ENCODE measurements around the gene ARMC9. TPM values are rescaled to one million over a fixed set of nuclear protein-coding genes. Genes with fewer than 3 reads are reported as not detected.

Gene ARMC9
- total RNA-seq, 2 experiments from 2014 or later = 0.50 to 0.55 TPM

GRCh38 chr2:231222318-231223000 is 24.0 kb downstream of the ARMC9 start:
- no peak overlapping the region for H3K4me3 Mint-ChIP-seq
- H3K4me1 Mint-ChIP-seq = no peaks in the 10 kb centered on the region
- ChIA-PET CTCF (no interaction called here), POLR2A (no interaction called here)
- no peaks in the 10 kb centered on the region for H3K9me3 Mint-ChIP-seq
- no peaks in the 10 kb centered on the region for H3K27me3 Mint-ChIP-seq
- no peaks in the 10 kb centered on the region for H3K36me3 Mint-ChIP-seq (ENCODE audit: low read depth)
- DNase-seq = no peak
- no peak overlapping the region for H3K27ac Mint-ChIP-seq

DNA sequence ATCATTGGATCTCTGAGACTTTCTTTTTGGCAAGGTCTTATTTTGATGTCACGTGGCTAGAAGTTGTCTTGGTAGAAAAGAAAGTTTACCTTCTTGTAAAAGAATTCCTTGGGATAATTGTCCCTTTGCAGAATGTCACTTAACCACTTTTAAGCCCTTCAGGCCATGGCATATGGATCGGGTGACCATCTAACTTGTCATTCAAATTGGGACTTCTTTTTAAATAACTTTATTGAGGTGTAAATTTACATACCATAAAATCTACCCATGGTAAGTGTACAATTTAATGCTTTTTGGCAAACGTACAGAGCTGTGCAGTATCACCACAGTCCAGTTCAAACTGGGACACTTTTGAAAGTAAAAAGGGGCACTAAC is 24.6 kb downstream of the ARMC9 start:
- no peak for DNase-seq
- no peaks in the 10 kb centered on the region for H3K36me3 Mint-ChIP-seq (ENCODE audit: low read depth)
- POLR2A ChIA-PET = no interaction called here
- no peaks in the 10 kb centered on the region for H3K9me3 Mint-ChIP-seq
- CTCF ChIA-PET = no interaction called here
- H3K27me3 Mint-ChIP-seq = no peaks in the 10 kb centered on the region
- H3K27ac Mint-ChIP-seq = no peak overlapping the region
- no peak overlapping the region for H3K4me3 Mint-ChIP-seq
- H3K4me1 Mint-ChIP-seq = no peaks in the 10 kb centered on the region

- Mint-ChIP-seq H3K27me3 (no peaks in the 10 kb centered on the region), H3K4me3 (no peak overlapping the region), H3K27ac (no peak overlapping the region), H3K9me3 (no peaks in the 10 kb centered on the region), H3K36me3 (ENCODE audit: low read depth) (no peaks in the 10 kb centered on the region), H3K4me1 (no peaks in the 10 kb centered on the region)
- ChIA-PET POLR2A (no interaction called here), CTCF (interaction anchor here (0.6 kb wide), 1 partner anchor 379 kb away, joined by 6 read pairs; no protein-coding TSS in a partner anchor)
- no peak for DNase-seq
Observed at GRCh38 chr2:231223458-231223976, 25.1 kb downstream of the ARMC9 start.

GRCh38 chr2:231227310-231228162 is 29.1 kb downstream of the ARMC9 start:
- Mint-ChIP-seq H3K27me3 (no peaks in the 10 kb centered on the region), H3K9me3 (no peaks in the 10 kb centered on the region), H3K4me3 (no peak overlapping the region), H3K27ac (no peak overlapping the region), H3K4me1 (no peaks in the 10 kb centered on the region), H3K36me3 (ENCODE audit: low read depth) (no peaks in the 10 kb centered on the region)
- CTCF ChIA-PET = interaction anchor here (0.6 to 3.2 kb wide), 17 partner anchors 11 to 237 kb away, joined by 3 to 33 read pairs (median 4); no protein-coding TSS in a partner anchor
- DNase-seq = peak; percentile 54
- POLR2A ChIA-PET = interaction anchor here (0.6 to 1.6 kb wide), 3 partner anchors 225 to 228 kb away, joined by 3 to 5 read pairs (median 4); no protein-coding TSS in a partner anchor

- POLR2A ChIA-PET = interaction anchor here (1.0 to 1.6 kb wide), 2 partner anchors 224 to 225 kb away, joined by 4 to 5 read pairs; no protein-coding TSS in a partner anchor
- Mint-ChIP-seq H3K4me1 (no peaks in the 10 kb centered on the region), H3K27ac (no peak overlapping the region), H3K4me3 (no peak overlapping the region), H3K27me3 (no peaks in the 10 kb centered on the region), H3K9me3 (no peaks in the 10 kb centered on the region), H3K36me3 (ENCODE audit: low read depth) (no peaks in the 10 kb centered on the region)
- CTCF ChIA-PET = interaction anchor here (1.1 to 3.2 kb wide), 10 partner anchors 11 to 224 kb away, joined by 3 to 33 read pairs (median 7); no protein-coding TSS in a partner anchor
- DNase-seq = no peak
Observed at GRCh38 chr2:231228223-231228622, 29.8 kb downstream of the ARMC9 start.

DNA sequence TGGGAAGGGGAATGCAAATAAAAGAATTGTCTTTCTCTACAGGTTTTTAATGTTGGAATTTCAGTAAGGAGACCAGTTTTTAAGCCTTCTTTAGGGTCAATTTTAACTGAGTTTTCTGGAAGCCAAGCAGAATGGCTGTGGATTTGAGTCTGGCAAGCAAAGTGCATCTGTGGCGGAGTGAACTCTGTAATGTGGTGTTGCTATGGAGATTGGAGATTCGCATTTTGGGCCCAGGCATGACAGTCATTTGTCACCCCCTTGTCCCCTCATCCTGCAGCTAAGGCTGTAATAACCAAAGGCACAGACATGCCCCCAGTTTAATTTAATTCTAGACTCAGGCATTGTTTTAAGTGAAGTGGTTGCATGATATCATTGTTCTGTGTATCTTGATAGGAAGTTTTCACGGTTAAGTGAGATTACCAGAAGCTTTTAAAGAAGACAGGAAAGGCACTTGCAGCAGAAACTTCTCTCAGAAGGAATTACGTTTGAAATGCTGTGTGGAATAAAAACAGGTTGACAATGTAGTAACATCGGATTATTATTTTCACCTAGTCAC is 30.6 kb downstream of the ARMC9 start:
- ChIA-PET POLR2A (no interaction called here), CTCF (interaction anchor here (1.3 to 3.2 kb wide), 3 partner anchors 175 to 223 kb away, joined by 3 to 33 read pairs (median 9); no protein-coding TSS in a partner anchor)
- no peak for DNase-seq
- Mint-ChIP-seq H3K9me3 (no peaks in the 10 kb centered on the region), H3K36me3 (ENCODE audit: low read depth) (no peaks in the 10 kb centered on the region), H3K27me3 (no peaks in the 10 kb centered on the region), H3K4me1 (no peaks in the 10 kb centered on the region), H3K4me3 (no peak overlapping the region), H3K27ac (no peak overlapping the region)

GRCh38 chr2:231235217-231235616 is 36.8 kb downstream of the ARMC9 start:
- Mint-ChIP-seq H3K4me1 (no peaks in the 10 kb centered on the region), H3K4me3 (no peak overlapping the region), H3K9me3 (no peaks in the 10 kb centered on the region), H3K27me3 (no peaks in the 10 kb centered on the region), H3K27ac (no peak overlapping the region), H3K36me3 (ENCODE audit: low read depth) (no peaks in the 10 kb centered on the region)
- ChIA-PET CTCF (no interaction called here), POLR2A (no interaction called here)
- no peak for DNase-seq

DNA sequence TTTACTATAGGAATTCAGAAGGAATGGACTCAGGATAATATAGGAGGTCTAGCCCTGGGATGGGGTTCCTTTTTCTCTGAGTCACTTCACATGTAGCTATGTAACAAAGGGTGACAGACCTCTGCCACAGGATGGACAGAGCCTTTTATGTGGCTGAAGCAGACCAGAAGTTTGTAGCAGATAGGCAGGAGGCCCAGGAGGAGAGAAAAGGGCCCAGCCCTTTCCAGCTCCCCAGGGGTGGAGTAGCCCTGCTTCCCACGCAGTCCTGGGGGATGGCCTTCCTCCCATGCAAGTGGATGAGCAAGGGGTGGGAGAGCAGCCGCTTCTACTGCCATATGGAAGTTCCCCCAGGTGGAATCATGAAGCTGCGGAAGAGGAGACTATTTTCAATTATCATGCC is 40.3 kb downstream of the ARMC9 start:
- Mint-ChIP-seq H3K4me1 (no peaks in the 10 kb centered on the region), H3K9me3 (no peaks in the 10 kb centered on the region)
- CTCF ChIA-PET = interaction anchor here (1.4 kb wide), 1 partner anchor 11 kb away, joined by 5 read pairs; no protein-coding TSS in a partner anchor

DNA sequence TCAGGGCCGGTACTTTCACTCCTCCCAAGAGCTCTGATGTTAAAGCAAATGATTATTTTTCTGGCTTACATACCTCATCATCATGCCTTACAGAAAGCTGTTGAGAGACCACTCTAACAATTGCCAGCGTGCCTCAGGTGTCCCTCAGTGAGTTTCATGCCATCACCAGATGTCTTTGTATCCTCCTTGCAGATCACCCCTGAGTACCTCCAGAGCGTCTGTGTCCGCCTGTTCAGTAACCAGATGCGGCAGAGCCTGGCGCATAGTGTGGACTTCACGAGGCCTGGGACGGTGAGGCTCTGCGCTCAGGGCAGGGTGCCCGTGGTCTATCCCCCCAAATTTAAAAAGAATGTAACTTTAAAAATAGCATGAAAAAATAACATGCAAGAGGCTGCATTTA is 41.3 kb downstream of the ARMC9 start:
- CTCF ChIA-PET = interaction anchor here (1.4 kb wide), 1 partner anchor 12 kb away, joined by 5 read pairs; no protein-coding TSS in a partner anchor
- POLR2A ChIA-PET = no interaction called here

More for the DNA sequence above, 40.3 kb downstream of the ARMC9 start:
- H3K27ac Mint-ChIP-seq = no peak overlapping the region
- H3K36me3 Mint-ChIP-seq (ENCODE audit: low read depth) = no peaks in the 10 kb centered on the region
- DNase-seq = no peak
- POLR2A ChIA-PET = no interaction called here
- no peaks in the 10 kb centered on the region for H3K27me3 Mint-ChIP-seq
- no peak overlapping the region for H3K4me3 Mint-ChIP-seq

GRCh38 chr2:231241755-231242507 is 43.5 kb downstream of the ARMC9 start:
- H3K9me3 Mint-ChIP-seq = no peaks in the 10 kb centered on the region
- ChIA-PET POLR2A (no interaction called here), CTCF (interaction anchor here (0.9 kb wide), 1 partner anchor 15 kb away, joined by 3 read pairs; no protein-coding TSS in a partner anchor)
- H3K36me3 Mint-ChIP-seq (ENCODE audit: low read depth) = no peaks in the 10 kb centered on the region
- no peaks in the 10 kb centered on the region for H3K4me1 Mint-ChIP-seq
- DNase-seq = no peak
- no peak overlapping the region for H3K4me3 Mint-ChIP-seq
- no peaks in the 10 kb centered on the region for H3K27me3 Mint-ChIP-seq
- no peak overlapping the region for H3K27ac Mint-ChIP-seq

More for the DNA sequence above, 41.3 kb downstream of the ARMC9 start:
- H3K9me3 Mint-ChIP-seq = no peaks in the 10 kb centered on the region
- H3K4me3 Mint-ChIP-seq = no peak overlapping the region
- no peaks in the 10 kb centered on the region for H3K27me3 Mint-ChIP-seq
- no peaks in the 10 kb centered on the region for H3K36me3 Mint-ChIP-seq (ENCODE audit: low read depth)
- DNase-seq = no peak
- no peaks in the 10 kb centered on the region for H3K4me1 Mint-ChIP-seq
- H3K27ac Mint-ChIP-seq = no peak overlapping the region

GRCh38 chr2:231243866-231244265 is 45.4 kb downstream of the ARMC9 start:
- H3K4me3 Mint-ChIP-seq = no peak overlapping the region
- H3K9me3 Mint-ChIP-seq = no peaks in the 10 kb centered on the region
- DNase-seq = no peak
- no peak overlapping the region for H3K27ac Mint-ChIP-seq
- no peaks in the 10 kb centered on the region for H3K36me3 Mint-ChIP-seq (ENCODE audit: low read depth)
- CTCF ChIA-PET = interaction anchor here (0.9 to 2.7 kb wide), 3 partner anchors 17 to 362 kb away, joined by 4 to 8 read pairs (median 8); no protein-coding TSS in a partner anchor
- POLR2A ChIA-PET = interaction anchor here (0.8 kb wide), 1 partner anchor 20 kb away, joined by 3 read pairs; no protein-coding TSS in a partner anchor
- no peaks in the 10 kb centered on the region for H3K27me3 Mint-ChIP-seq
- H3K4me1 Mint-ChIP-seq = no peaks in the 10 kb centered on the region

All from activated CD4-positive, alpha-beta memory T cell treated with anti-CD3 and anti-CD28 coated beads, Interleukin-2, amount 10 ng/mL, durations not matched to agents 7 days and 5 days (primary cell).